M059J (cell line): ENCODE results near the gene LRRC8B. TPM values are rescaled to one million over a fixed set of nuclear protein-coding genes. Genes with fewer than 3 reads are reported as not detected.

ENCODE experiments used
- DNase-seq: peaks from one replicate; pipeline ENCODE4 v3.0.0-alpha.2; 2012; ENCODE audit warnings: low read depth
- total RNA-seq: library from RNA; depleted of rRNA; stranded (reverse); fragments of >200 nt; shearing (Covaris generic); gene quantifications from 2 replicates; pipeline ENCODE4 v1.2.3, GENCODE V29; 2014; rRNA removed

LRRC8B gene
- total RNA-seq, 1 experiment from 2014 or later, result 0.30 TPM

DNA sequence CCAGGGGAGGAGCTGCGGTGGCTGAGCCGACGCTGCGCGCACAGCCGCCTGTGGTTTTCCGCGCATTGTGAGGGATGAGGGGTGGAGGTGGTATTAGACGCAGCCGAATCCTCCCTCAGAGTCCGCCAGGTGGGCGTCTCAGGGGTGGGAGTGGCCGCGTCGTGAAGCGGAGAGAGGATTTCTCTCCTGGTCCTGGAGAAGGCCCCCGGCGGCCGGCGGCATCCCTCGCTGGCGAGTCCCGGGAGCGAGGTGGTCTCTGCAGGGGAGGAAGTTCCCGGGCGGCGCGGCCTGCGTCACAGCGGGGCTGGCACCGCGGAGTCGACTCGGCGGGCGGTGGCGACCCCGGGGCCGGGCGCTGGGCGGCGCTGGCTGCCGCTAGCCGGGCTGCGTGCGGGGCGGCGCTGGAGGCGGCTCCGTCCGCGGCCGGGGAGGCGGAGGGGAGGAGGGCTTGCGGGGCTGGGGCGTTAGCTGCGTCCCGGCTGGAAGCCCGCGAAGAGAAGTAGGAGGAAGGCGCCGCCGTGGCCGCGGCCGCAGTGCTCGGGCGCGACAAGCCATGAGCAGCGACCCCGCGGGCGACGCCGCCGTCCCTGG is 108.1 kb downstream of the LRRC8B start, which contains the start of gene LRRC8C:
Gene LRRC8C, plus strand, starts transcription at position 464 of the 591 bp plus-strand sequence. CDS start 53,354 bp downstream, outside the sequence.
- peak; percentile 61 for DNase-seq

DNA sequence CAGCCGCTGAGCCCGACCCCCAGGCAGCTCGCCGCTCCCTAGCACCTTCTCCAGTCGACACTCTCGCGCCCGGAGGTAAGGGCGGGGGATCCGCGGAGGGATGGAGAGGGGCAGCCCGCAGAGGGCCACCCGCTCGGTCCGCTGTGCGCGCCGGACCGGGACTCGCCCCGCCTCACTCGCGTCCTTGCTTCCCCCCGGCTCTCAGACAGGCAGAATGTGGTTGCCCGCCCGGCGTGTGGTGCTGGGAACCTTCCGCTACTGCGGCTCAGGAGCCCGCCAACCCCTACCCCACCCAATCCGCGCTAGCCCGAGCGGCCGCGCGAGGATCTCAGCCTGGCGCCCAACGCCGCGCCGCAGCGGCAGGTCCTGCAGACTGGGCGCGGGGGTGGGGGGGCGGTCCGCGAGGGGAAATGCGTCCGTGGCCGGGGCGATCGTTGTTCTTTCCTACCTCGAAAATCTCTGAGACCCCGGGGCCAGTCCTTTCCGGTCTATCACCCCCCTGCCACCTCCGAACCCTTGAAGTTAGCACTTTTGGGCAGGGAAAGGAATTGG is 108.7 kb downstream of the LRRC8B start:
- DNase-seq, result peak; percentile 55

DNA sequence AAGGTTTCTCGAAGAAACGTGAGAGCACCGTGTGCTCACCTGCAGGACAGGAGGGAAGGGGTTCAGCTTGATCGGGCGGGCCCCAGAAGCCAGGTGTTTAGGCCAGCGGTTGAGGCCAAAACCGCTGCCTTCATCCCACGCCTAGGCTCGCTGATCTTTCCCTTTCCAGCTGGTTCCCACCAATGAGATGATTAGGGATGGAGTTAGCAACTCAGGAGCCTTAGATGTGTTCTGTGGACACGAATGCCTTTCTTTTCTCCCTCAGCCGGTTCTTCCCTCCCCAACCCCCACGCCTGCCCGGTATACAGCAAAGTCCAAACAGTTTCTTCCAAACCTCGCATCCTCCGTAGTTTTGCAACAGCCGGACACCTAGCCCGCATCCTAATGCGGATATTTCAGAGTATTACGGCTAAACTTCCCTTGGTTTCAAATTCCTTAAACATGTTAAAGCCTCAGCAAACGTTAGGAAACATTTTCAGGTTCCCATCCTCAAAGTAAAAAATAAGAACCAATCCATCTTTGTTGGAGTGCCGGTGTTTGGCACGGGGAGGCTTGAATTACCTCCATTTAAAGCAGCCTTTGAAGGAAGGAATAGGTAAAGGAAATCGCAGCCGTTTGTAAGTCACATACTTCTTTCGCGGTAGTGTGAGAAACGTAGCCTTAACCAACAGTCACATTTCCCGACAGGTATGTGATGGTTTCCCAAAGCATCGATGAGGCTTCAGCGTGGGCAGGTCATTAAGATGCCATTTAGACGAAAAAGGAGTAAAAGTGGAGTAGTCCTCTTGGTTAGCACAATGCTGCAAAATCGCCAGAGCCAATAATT is 109.4 kb downstream of the LRRC8B start:
- DNase-seq, result peak; percentile 53

GRCh38 chr1:89635825-89636815 is 111.5 kb downstream of the LRRC8B start:
- DNase-seq, result peak; percentile 69

- DNase-seq, result no peak
Measured at GRCh38 chr1:89637496-89637895, 112.9 kb downstream of the LRRC8B start.

DNA sequence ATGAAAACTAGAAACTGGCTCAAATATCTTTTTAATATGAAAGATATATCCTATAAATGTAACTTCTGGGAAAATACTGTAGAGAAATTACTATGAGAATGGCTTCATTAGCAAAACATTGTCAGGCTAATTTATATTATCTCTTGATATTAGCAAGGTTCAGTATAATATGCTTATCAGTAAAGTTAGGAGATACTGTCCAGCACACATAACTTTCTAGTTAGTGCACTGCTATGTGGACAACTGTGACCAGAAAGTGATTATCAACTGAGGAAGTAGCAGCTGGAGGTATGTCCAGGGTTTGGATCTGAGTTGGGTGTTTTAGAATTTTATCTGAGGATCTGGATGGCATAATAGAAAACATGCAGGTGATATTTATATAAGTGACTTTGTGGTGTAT is 115.8 kb downstream of the LRRC8B start:
- DNase-seq, result no peak

DNA sequence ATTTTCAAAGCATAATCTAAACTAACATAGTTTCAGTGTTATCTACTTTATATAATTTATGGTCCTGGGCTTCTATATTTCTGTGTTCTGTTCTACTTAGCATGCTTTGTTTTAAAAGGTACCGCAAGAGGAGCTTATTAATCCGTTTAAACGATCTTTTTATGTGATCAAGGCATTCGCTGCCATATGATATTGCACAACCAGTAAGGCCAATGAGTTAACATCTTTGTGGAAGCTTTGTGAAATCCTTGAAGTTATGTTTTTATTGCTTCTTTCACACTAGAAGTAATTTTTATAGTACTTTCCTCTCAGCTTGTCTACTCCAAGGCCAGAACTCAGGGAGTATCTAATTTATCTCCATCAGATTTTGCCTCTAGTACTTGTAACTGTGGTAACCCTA is 117.2 kb downstream of the LRRC8B start:
- DNase-seq, result no peak

DNA sequence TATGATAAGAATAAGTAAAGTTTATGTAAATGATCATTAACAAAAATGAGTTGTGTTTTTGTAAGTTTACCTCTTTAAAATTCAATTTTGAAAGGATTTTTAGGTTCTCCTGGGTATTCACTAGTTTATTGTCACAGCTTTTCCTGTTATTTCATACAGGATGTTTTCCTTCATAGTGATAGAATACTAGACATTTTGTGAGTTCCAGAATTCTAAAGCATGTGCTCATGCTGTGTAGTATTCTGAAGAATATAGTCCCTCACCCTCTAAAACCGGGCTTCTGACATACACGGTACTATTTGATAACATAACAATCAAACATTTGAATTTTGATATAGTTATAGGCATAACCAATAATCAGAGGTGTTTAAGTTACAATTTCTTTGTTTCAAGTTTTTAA is 118.9 kb downstream of the LRRC8B start:
- no peak for DNase-seq

- DNase-seq, result no peak
Measured at GRCh38 chr1:89644119-89644814, 119.6 kb downstream of the LRRC8B start.

DNA sequence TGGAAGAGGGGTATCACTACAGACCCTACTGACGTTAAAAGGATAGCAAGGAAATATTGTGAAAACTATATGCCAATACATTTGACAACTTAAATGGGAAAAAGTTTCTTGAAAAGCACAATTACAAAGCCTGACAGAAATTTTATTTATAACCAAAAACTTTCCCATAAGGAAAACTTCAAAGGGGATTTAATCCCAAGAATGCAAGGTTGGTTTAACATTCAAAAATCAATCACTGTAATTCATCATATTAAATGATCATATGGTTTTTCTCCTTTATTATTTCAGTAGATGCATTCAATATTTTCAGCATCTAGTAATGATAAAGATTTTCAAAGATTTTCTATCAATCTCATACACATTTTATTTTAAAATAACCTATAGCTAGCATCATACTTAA is 121.6 kb downstream of the LRRC8B start:
- no peak for DNase-seq

Other genes with a start within 250 kb of the LRRC8B start
- gene GBP6, start 160.8 kb upstream of the LRRC8B start, total RNA-seq, result 0.22 and 0.57 TPM in 2 replicates
- 4.8 and 6.1 TPM in 2 replicates for gene LRRC8C, start 108.3 kb downstream of the LRRC8B start, total RNA-seq